Loucy (cell line): ENCODE measurements around the gene BCAS3.

ENCODE experiments used
- H2AFZ ChIP-seq: fragments of 200-600 bp; sonication (generic); 2 replicates; pipeline ENCODE4 v1.6.0; 2016; ENCODE audit warnings: antibody characterized with exemption, mild to moderate bottlenecking, low read length, moderate library complexity
- H3F3A ChIP-seq: fragments of 200-600 bp; 2 replicates; pipeline ENCODE4 v1.6.0; 2016; ENCODE audit warnings: antibody characterized with exemption, low read depth, mild to moderate bottlenecking
- H3K27me3 ChIP-seq: fragments of 200-600 bp; sonication (generic); 2 replicates; pipeline ENCODE4 v1.6.1; 2014; ENCODE audit warnings: low read length, mild to moderate bottlenecking; ENCODE audit not compliant: insufficient read depth, poor library complexity, severe bottlenecking
- H3K36me3 ChIP-seq: fragments of 200-600 bp; sonication (generic); 2 replicates; pipeline ENCODE4 v1.6.1; 2016; ENCODE audit warnings: low read length; ENCODE audit not compliant: insufficient read depth
- H3K4me1 ChIP-seq: fragments of 200-600 bp; sonication (generic); 2 replicates; pipeline ENCODE4 v1.5.1; 2014; ENCODE audit warnings: low read length, mild to moderate bottlenecking; ENCODE audit not compliant: insufficient read depth, poor library complexity, severe bottlenecking
- H3K4me2 ChIP-seq: fragments of 200-600 bp; sonication (generic); 2 replicates; pipeline ENCODE4 v1.6.0; 2014; ENCODE audit warnings: antibody characterized with exemption, low read length, low read depth, mild to moderate bottlenecking; ENCODE audit not compliant: poor library complexity, severe bottlenecking
- H3K4me3 ChIP-seq: fragments of 200-600 bp; sonication (generic); 2 replicates; pipeline ENCODE4 v1.5.1; 2014; ENCODE audit warnings: low read length, mild to moderate bottlenecking, mixed read lengths; ENCODE audit not compliant: poor library complexity, severe bottlenecking
- H3K79me2 ChIP-seq: fragments of 200-600 bp; sonication (generic); 2 replicates; pipeline ENCODE4 v1.6.1; 2014; ENCODE audit warnings: low read length; ENCODE audit not compliant: insufficient read depth
- H3K9ac ChIP-seq: fragments of 200-600 bp; sonication (generic); 2 replicates; pipeline ENCODE4 v1.6.0; 2014; ENCODE audit warnings: mild to moderate bottlenecking, low read depth, low read length, moderate library complexity; ENCODE audit not compliant: poor library complexity, severe bottlenecking
- H3K9me2 ChIP-seq: fragments of 200-600 bp; sonication (generic); replicated peaks from 2 replicates; pipeline ENCODE4 v1.6.1; 2016; ENCODE audit warnings: low read depth, low read length, mixed read lengths
- H3K9me3 ChIP-seq: fragments of 200-600 bp; sonication (generic); 2 replicates; pipeline ENCODE4 v1.6.1; 2014; ENCODE audit warnings: mild to moderate bottlenecking, antibody characterized with exemption, low read length, low read depth; ENCODE audit not compliant: insufficient read depth
- H4K20me1 ChIP-seq: fragments of 200-600 bp; sonication (generic); 2 replicates; pipeline ENCODE4 v1.6.0; 2014; ENCODE audit warnings: antibody characterized with exemption, low read length, mild to moderate bottlenecking; ENCODE audit not compliant: insufficient read depth, poor library complexity, severe bottlenecking
- CTCF ChIP-seq: fragments of 200-600 bp; sonication (generic); conservative IDR thresholded peaks from 2 replicates; pipeline ENCODE4 v1.5.1; 2014; ENCODE audit warnings: mild to moderate bottlenecking, antibody characterized with exemption, low read length
- EZH2phosphoT487 ChIP-seq: fragments of 200-600 bp; IDR thresholded peaks from 2 replicates; pipeline ENCODE4 v1.6.1; 2018; ENCODE audit warnings: antibody characterized with exemption, mild to moderate bottlenecking, moderate library complexity, borderline replicate concordance

The BCAS3 gene

GRCh38 chr17:61317779-61318178, 640.1 kb downstream of the BCAS3 start:
- no peaks in the 10 kb centered on the region for H3K9me3 ChIP-seq
- H3K4me1 ChIP-seq = peaks cover 9% of the 10 kb centered on the region
- no peak overlapping the region for H3K4me3 ChIP-seq
- TF ChIP-seq CTCF (no peak), EZH2phosphoT487 (no peak)
- no peak overlapping the region for H2AFZ ChIP-seq
- H3K9me2 ChIP-seq = no peaks in the 10 kb centered on the region
- H3K27me3 ChIP-seq = no peaks in the 10 kb centered on the region
- H4K20me1 ChIP-seq = no peaks in the 10 kb centered on the region
- no peaks in the 10 kb centered on the region for H3K79me2 ChIP-seq
- H3K4me2 ChIP-seq = no peak overlapping the region
- no peaks in the 10 kb centered on the region for H3F3A ChIP-seq
- H3K36me3 ChIP-seq = no peaks in the 10 kb centered on the region
- no peak overlapping the region for H3K9ac ChIP-seq

GRCh38 chr17:61318684-61319098, 641.0 kb downstream of the BCAS3 start:
- H3K9me3 ChIP-seq = no peaks in the 10 kb centered on the region
- H3K27me3 ChIP-seq = no peaks in the 10 kb centered on the region
- H4K20me1 ChIP-seq = no peaks in the 10 kb centered on the region
- H3K9me2 ChIP-seq = no peaks in the 10 kb centered on the region
- no peak overlapping the region for H2AFZ ChIP-seq
- no peak overlapping the region for H3K4me3 ChIP-seq
- H3K4me2 ChIP-seq = no peak overlapping the region
- no peaks in the 10 kb centered on the region for H3F3A ChIP-seq
- peaks cover 11% of the 10 kb centered on the region for H3K4me1 ChIP-seq
- no peaks in the 10 kb centered on the region for H3K36me3 ChIP-seq
- H3K9ac ChIP-seq = no peak overlapping the region
- H3K79me2 ChIP-seq = no peaks in the 10 kb centered on the region
- TF ChIP-seq EZH2phosphoT487 (no peak), CTCF (no peak)

DNA sequence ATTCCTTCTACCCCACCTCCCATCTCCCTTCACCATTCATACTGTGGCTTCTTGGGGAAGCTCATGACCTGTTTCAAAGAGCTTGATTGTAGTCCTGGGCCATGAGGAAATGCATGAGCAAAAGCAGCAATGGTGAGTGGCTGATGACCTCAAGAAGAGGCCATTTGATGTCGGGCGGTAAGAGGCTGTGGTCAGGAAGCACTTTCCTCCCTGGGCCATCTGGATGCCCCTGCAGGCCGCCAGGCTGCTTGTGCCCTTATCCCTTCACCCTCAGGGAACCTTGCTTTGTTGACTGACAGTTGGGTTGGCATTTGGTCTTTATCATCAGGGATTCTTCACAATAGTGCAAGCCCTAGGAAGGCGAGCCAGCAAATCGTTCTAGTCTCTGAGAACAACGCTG, 643.7 kb downstream of the BCAS3 start:
- Histone ChIP-seq H3K36me3 (no peaks in the 10 kb centered on the region), H4K20me1 (no peaks in the 10 kb centered on the region), H3K4me2 (no peak overlapping the region), H3K79me2 (no peaks in the 10 kb centered on the region), H3K27me3 (no peaks in the 10 kb centered on the region), H3K4me1 (peaks cover 11% of the 10 kb centered on the region), H3K9me3 (no peaks in the 10 kb centered on the region), H3F3A (no peaks in the 10 kb centered on the region), H3K4me3 (no peak overlapping the region), H3K9ac (no peak overlapping the region), H3K9me2 (no peaks in the 10 kb centered on the region), H2AFZ (no peak overlapping the region)
- TF ChIP-seq EZH2phosphoT487 (no peak), CTCF (no peak)
